Esophagus muscularis mucosa (tissue), 4 donors: ENCODE results near the gene EHD3. TPM values are rescaled to one million over a fixed set of nuclear protein-coding genes. Genes with fewer than 3 reads are reported as not detected.

Source experiments
- DNase-seq: peaks from one replicate; pipeline ENCODE4 v3.0.0-alpha.2; 2017; ENCODE audit errors: extremely low spot score
- H3K27ac ChIP-seq, 4 donors: fragments of 200-600 bp; sonication (generic); replicated peaks in 1 of 4; 1 replicate in 3 of 4; 2 replicates in 1 of 4; pipeline ENCODE4 v1.5.1; 2016 to 2019; ENCODE audit warnings: mild to moderate bottlenecking in 1 of 4
- H3K27me3 ChIP-seq, 4 donors: fragments of 200-600 bp; sonication (generic); one replicate each; pipeline versions ENCODE4 v1.5.1 to v1.6.0; 2016 to 2019
- H3K36me3 ChIP-seq, 4 donors: fragments of 200-600 bp; sonication (generic); one replicate each; pipeline ENCODE4 v1.5.1; 2016 to 2019
- H3K4me1 ChIP-seq, 4 donors: fragments of 200-600 bp; sonication (generic); one replicate each; pipeline ENCODE4 v1.5.1; 2016 to 2019
- H3K4me3 ChIP-seq, 4 donors: fragments of 200-600 bp; sonication (generic); 1 replicate in 2 of 4; 2 replicates in 2 of 4; pipeline ENCODE4 v1.5.1; 2016 to 2019; ENCODE audit warnings: mild to moderate bottlenecking in 4 of 4, moderate library complexity in 1 of 4
- H3K9me3 ChIP-seq, 4 donors: fragments of 200-600 bp; sonication (generic); 1 replicate in 3 of 4; 2 replicates in 1 of 4; pipeline ENCODE4 v1.5.1; 2016 to 2019
- CTCF ChIP-seq, 3 experiments: fragments of 200-600 bp in 2 of 3; fragments of 450-650 bp in 1 of 3; sonication (generic) in 2 of 3; IDR thresholded peaks; one replicate each; pipeline ENCODE4 v1.5.1; 2017 to 2019; ENCODE audit warnings: antibody characterized with exemption in 3 of 3, mild to moderate bottlenecking in 2 of 3, moderate library complexity in 1 of 3
- EP300 ChIP-seq: sonication (generic); formaldehyde crosslinking; IDR thresholded peaks from one replicate; pipeline ENCODE4 v1.6.1; 2017; ENCODE audit warnings: antibody characterized with exemption
- POLR2A ChIP-seq: fragments of 450-650 bp; IDR thresholded peaks from one replicate; pipeline ENCODE4 v1.6.1; 2017; ENCODE audit warnings: antibody characterized with exemption, moderate library complexity, mild to moderate bottlenecking, low read depth
- POLR2AphosphoS5 ChIP-seq, 2 donors: sonication (generic); formaldehyde crosslinking; IDR thresholded peaks; one replicate each; pipeline ENCODE4 v1.6.1; 2017; ENCODE audit warnings: antibody characterized with exemption in 2 of 2
- WGBS: methylation state at CpG from one replicate; pipeline ENCODE4 v1.1.5; 2018; 5-methylcytosine and 5-hydroxymethylcytosine counted together
- intact Hi-C: fragments of 100-400 bp; cut with DNase I; formaldehyde crosslinking; loops from one replicate; pipeline ENCODE4 v1.15.1; 2023
- total RNA-seq, 4 donors: library from RNA; depleted of rRNA; stranded (reverse); fragments of >200 nt; gene quantifications; one replicate each; pipeline versions ENCODE4 v1.1.0 to v1.2.1, GENCODE V29; 2016

EHD3 gene
- total RNA-seq, 4 donors from 2014 or later: 3.8 to 7.4 (median 4.6) TPM

- peaks cover 0 to 5% (median 2%) of the 10 kb centered on the region in 4 donors for H3K27me3 ChIP-seq
- no peaks in the 10 kb centered on the region for H3K4me1 ChIP-seq
- no peak overlapping the region for H3K27ac ChIP-seq
- H3K36me3 ChIP-seq: no peaks in the 10 kb centered on the region
- H3K4me3 ChIP-seq: no peak overlapping the region
- TF ChIP-seq EP300 (no peak), POLR2AphosphoS5 (IDR thresholded peaks at IDR 0.05) (no peak), POLR2A (no peak), CTCF (IDR thresholded peaks at IDR 0.05) (no peak)
- intact Hi-C loops: no loop called here
- 87% methylated on average over 1 of the region's 1 CpG for WGBS
- H3K9me3 ChIP-seq: no peaks in the 10 kb centered on the region
- DNase-seq: no peak
These were observed 43.8 kb upstream of the EHD3 start for GRCh38 chr2:31190188-31190587.

GRCh38 chr2:31191931-31192330, 42.0 kb upstream of the EHD3 start:
- Histone ChIP-seq H3K4me1 (no peaks in the 10 kb centered on the region), H3K36me3 (no peaks in the 10 kb centered on the region), H3K9me3 (no peaks in the 10 kb centered on the region), H3K4me3 (no peak overlapping the region), H3K27ac (no peak overlapping the region), H3K27me3 (peaks cover 0 to 4% (median 2%) of the 10 kb centered on the region in 4 donors)
- DNase-seq: no peak
- intact Hi-C loops: no loop called here
- WGBS: 83% methylated on average over 5 of the region's 11 CpGs
- TF ChIP-seq EP300 (no peak), CTCF (IDR thresholded peaks at IDR 0.05) (no peak)

GRCh38 chr2:31192396-31192795, 41.6 kb upstream of the EHD3 start:
- TF ChIP-seq POLR2AphosphoS5 (IDR thresholded peaks at IDR 0.05): no peak
- TF ChIP-seq CTCF (IDR thresholded peaks at IDR 0.05): no peak
- TF ChIP-seq POLR2A: no peak
- no peak for TF ChIP-seq EP300
- H3K36me3 ChIP-seq: no peaks in the 10 kb centered on the region
- no peaks in the 10 kb centered on the region for H3K27me3 ChIP-seq
- DNase-seq: no peak
- H3K27ac ChIP-seq: no peak overlapping the region
- H3K9me3 ChIP-seq: no peaks in the 10 kb centered on the region
- no peak overlapping the region for H3K4me3 ChIP-seq
- intact Hi-C loops: no loop called here
- no peaks in the 10 kb centered on the region for H3K4me1 ChIP-seq
- 94% methylated on average over 2 of the region's 2 CpGs for WGBS

- no peak overlapping the region for H3K4me3 ChIP-seq
- H3K9me3 ChIP-seq: no peaks in the 10 kb centered on the region
- H3K27me3 ChIP-seq: no peaks in the 10 kb centered on the region
- TF ChIP-seq EP300 (no peak), CTCF (IDR thresholded peaks at IDR 0.05) (no peak), POLR2A (no peak), POLR2AphosphoS5 (IDR thresholded peaks at IDR 0.05) (no peak)
- H3K27ac ChIP-seq: no peak overlapping the region
- WGBS: 89% methylated on average over 11 of the region's 12 CpGs
- H3K36me3 ChIP-seq: no peaks in the 10 kb centered on the region
- intact Hi-C loops: no loop called here
- no peaks in the 10 kb centered on the region for H3K4me1 ChIP-seq
- DNase-seq: no peak
These were observed 41.0 kb upstream of the EHD3 start for GRCh38 chr2:31192851-31193392.

GRCh38 chr2:31193806-31194205, 40.1 kb upstream of the EHD3 start:
- Histone ChIP-seq H3K4me3 (no peak overlapping the region), H3K27me3 (no peaks in the 10 kb centered on the region), H3K27ac (no peak overlapping the region), H3K9me3 (no peaks in the 10 kb centered on the region), H3K36me3 (no peaks in the 10 kb centered on the region), H3K4me1 (no peaks in the 10 kb centered on the region)
- TF ChIP-seq POLR2A (no peak), POLR2AphosphoS5 (IDR thresholded peaks at IDR 0.05) (no peak), EP300 (no peak), CTCF (IDR thresholded peaks at IDR 0.05) (no peak)
- 90% methylated on average over 4 of the region's 4 CpGs for WGBS
- intact Hi-C loops: no loop called here
- no peak for DNase-seq
